Choroid plexus epithelial cell (primary cell): Measurements from ENCODE around the gene KCNQ4.

Source experiments
- DNase-seq: peaks from one replicate; pipeline ENCODE4 v3.0.0-alpha.2; 2010; ENCODE audit warnings: low read depth
- H3K4me3 ChIP-seq: 2 replicates; pipeline ENCODE4 v1.5.1; 2011; ENCODE audit warnings: low read depth, mild to moderate bottlenecking, control low read depth, low read length, moderate library complexity
- TF ChIP-seq, protein P1 (sequence below): conservative IDR thresholded peaks from 2 replicates; pipeline ENCODE4 v1.5.1; 2011; ENCODE audit warnings: low read depth, mild to moderate bottlenecking, control low read depth, inconsistent platforms, low read length, moderate library complexity

Gene KCNQ4

DNA sequence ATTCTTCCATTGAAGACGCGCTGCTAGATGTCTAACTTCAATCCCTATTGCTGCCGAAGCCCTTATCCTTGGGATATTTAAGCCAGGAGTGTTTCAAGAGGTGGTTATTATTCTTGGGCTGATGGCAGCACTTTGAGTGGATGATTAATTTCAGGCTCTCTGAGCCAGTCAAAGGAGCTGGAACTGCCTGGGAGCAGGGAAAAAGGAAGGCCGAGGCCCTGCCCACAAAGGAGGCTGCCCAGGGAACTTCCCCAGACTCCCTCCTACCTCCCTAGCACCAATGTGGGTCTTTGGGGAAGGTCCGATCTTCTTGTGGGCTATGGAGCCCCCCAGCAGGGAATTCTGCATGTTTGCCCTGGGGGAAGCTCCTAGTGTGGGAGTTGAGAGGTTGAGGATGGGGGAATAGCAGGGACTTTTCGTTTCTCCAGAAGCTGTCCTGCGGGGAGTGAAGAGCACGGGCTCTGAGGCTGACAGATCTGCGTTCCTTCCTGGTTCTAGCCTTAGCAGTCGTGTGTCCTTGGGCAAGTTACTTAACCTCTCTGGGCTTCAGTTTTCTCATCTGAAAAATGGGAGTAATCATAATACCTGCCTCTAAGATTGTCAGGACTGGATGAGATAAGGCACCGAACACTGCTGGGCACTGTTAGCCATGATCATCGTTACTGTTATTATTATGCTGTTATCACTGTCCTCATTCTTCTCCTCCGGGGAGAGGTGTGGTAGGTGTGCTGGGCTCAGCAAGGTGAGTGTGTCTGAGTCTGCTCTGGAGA lies 6.3 kb downstream of the KCNQ4 start:
- no peak for DNase-seq
- H3K4me3 ChIP-seq = no peak overlapping the region
- TF ChIP-seq, protein P1, sequence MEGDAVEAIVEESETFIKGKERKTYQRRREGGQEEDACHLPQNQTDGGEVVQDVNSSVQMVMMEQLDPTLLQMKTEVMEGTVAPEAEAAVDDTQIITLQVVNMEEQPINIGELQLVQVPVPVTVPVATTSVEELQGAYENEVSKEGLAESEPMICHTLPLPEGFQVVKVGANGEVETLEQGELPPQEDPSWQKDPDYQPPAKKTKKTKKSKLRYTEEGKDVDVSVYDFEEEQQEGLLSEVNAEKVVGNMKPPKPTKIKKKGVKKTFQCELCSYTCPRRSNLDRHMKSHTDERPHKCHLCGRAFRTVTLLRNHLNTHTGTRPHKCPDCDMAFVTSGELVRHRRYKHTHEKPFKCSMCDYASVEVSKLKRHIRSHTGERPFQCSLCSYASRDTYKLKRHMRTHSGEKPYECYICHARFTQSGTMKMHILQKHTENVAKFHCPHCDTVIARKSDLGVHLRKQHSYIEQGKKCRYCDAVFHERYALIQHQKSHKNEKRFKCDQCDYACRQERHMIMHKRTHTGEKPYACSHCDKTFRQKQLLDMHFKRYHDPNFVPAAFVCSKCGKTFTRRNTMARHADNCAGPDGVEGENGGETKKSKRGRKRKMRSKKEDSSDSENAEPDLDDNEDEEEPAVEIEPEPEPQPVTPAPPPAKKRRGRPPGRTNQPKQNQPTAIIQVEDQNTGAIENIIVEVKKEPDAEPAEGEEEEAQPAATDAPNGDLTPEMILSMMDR = no peak

DNA sequence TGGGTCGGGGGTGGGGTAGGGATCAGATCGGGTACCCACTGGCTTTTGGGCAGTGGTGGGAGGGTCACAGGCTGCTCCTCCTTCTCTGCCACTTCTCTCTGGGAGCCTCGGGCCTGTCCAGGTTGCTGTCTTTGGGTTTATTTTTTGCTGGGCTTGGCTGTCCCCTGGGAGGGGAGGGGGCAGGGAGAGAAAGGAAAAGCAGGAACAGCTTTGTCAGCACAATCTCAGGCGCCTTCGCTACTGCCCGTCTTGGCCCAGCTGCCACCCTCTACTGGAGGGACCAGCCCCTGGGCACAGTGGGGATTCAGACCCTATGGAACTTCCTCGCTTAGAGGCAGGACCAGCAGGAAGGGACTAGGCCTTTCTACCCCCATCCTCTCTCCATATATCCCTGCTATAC lies 8.4 kb downstream of the KCNQ4 start:
- no peak for DNase-seq
- H3K4me3 ChIP-seq = no peak overlapping the region
- TF ChIP-seq, protein P1 = no peak

DNA sequence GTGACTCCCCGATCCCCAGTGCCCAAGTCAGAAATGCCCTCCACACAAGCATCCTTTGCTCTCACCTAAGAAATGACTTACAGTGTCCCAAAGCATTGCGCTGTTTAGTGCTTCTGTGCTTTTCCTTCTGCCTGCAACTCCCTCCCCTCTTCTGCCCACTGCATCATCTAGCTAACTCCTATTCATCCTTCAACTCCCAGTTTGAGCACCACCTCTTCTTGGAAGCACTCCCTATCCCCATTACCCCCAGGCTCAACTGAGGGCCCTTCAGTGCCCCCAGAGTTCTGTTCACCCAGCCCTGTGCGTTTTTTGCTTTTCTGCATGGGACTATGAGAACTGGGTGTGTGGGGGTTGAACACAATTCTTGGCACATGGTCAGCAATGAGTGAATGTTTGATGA lies 10.0 kb downstream of the KCNQ4 start:
- no peak for DNase-seq
- TF ChIP-seq, protein P1 = no peak

DNA sequence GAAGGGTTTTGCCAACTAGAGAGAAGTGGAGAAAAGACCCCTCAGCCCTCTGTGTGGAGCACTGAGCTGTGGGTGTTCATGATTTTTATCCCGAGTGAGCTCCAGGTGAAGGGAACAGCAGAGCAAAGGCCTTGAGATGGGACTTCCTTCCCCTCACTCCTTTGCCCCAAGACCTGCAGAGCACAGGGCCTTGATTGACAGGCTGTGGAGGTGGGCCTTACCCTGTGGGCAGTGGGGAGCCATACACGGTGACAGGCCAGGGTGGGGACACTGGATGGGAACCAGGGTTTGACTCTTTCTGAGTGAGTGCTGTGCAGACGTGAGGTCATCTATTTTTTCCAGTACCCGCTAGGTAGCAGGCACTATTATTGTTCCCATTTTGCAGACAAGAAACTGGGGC lies 10.5 kb downstream of the KCNQ4 start:
- no peak for DNase-seq
- TF ChIP-seq, protein P1 = no peak
- H3K4me3 ChIP-seq = no peak overlapping the region

More for the DNA sequence above, 10.0 kb downstream of the KCNQ4 start:
- no peak overlapping the region for H3K4me3 ChIP-seq

DNA sequence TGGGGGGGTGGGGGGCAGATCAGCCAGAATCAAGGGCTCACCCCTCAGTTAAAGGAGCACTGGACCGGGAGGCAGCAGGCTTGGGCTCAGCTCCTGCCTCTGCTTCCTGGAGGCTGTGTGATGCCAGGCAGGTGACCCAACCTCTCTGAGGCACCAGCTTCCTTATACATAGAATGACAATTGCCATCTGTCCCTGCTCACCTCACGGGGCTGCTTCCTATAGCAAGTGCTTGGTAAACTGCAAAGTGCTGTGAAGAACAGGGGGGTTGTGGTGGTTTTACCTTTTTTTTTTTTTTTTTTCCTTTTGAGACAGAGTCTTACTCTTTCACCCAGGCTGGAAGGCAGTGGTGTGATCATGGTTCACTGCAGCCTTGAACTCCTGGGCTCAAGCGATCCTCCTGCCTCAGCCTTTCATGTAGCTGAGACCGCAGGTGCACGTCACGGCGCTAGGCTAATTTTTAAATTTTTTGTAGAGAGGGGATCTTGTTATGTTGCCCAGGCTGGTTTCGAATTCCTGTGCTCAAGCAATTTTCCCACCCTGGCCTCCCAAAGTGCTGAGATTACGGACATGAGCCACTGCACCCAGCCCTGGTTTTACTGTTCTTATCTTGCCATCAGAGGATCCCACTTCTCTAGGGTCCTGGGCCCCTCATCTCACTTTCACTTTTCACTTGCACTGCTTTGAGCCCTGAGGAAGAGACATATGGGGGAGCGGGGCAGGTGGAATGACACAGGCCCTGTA lies 11.6 kb downstream of the KCNQ4 start:
- no peak for DNase-seq
- H3K4me3 ChIP-seq = no peak overlapping the region
- TF ChIP-seq, protein P1 = no peak

DNA sequence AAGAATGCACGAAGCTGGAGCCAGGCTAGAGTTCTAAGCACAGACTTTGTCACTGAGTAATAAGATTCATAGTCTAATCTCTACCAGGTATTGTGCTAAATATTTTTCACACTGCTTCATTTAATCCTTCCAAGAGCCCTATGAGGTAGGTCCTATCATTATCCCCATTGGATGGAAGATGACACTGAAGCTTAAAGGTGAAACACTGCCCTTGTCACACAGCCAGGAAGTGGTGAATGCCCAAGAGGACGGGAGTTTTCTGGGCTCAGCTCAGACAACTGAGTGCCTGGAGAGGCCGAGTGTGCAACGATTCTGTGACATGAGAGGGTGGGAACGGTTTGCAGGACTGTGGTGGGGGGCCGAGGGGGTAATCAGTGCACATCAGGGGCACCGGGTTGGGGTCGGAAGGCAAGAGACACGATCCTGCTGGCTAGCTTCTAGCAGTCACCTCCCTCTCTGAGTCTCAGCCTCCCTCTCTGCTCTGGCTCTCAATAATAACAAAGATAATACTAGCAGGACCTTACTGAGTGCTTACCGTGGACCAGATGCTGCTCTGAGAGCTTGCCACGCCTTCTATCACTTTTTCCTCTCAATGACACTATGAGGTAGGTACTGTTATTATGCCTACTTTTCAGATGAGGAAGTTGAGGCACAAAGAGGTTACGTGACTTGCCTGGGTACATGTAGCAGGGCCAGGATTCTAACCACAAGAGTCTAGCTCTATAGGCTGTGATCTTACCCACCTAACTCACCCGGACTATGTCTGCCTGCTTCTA lies 12.4 kb downstream of the KCNQ4 start:
- no peak overlapping the region for H3K4me3 ChIP-seq
- no peak for DNase-seq
- TF ChIP-seq, protein P1 = no peak
